Astrocyte (in vitro differentiated cells and primary cell): Measurements from ENCODE around the gene SF3B2.

Experiments
- CTCF ChIP-seq: IDR thresholded peaks from 2 replicates; pipeline ENCODE4 v1.5.1; 2011; ENCODE audit warnings: low read depth, mild to moderate bottlenecking, inconsistent platforms, low read length, moderate library complexity; ENCODE audit not compliant: insufficient read depth
- EZH2 ChIP-seq: IDR thresholded peaks from 2 replicates; pipeline ENCODE4 v1.6.1; 2012; ENCODE audit warnings: mild to moderate bottlenecking, low read length, inconsistent platforms; ENCODE audit not compliant: insufficient read depth

DNA sequence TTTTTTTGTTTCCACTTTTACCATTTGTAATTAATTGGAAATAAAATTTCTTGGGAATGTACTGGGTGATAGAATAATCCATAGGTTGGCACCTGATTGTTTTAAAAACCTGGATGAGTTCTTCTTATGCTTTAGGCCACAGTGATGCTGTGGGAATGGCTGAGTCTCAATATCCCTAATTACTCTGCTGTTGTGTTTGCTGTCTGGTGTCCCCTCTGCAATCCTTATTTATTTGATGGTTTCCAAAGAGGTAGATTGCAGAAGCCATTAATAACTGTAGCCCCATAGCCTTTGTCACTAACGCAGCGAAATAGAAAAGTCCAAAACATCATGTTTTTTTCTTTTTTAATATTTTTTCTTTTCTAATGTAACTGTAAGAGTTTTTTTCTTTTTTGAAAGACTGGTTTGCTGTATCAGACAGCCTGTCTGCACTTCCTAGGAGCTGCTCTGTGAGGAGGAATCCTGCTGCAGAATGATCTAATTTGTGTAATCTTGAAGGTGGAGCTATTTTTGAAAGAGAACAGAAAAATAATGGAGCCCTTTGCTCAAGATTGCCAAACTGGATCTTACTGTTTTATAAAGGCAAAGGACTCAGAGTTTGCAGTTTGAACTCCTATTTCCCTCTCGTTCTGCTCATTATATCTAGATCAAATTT lies 32.8 kb downstream of the SF3B2 start:
- TF ChIP-seq CTCF (no peak), EZH2 (no peak)
